GM23248 (cell line): Measurements from ENCODE around the gene MINDY2. TPM values are rescaled to one million over a fixed set of nuclear protein-coding genes. Genes with fewer than 3 reads are reported as not detected.

Source experiments
- DNase-seq: peaks from one replicate; pipeline ENCODE4 v3.0.0-alpha.2; 2015
- H2AFZ ChIP-seq: fragments of 200-600 bp; sonication (generic); 2 replicates; pipeline ENCODE4 v1.6.1; 2016; ENCODE audit warnings: antibody characterized with exemption
- H3F3A ChIP-seq: fragments of 200-600 bp; sonication (generic); 2 replicates; pipeline ENCODE4 v1.6.1; 2016; ENCODE audit warnings: mild to moderate bottlenecking, antibody characterized with exemption, mixed run types; ENCODE audit not compliant: insufficient read depth
- H3K27ac ChIP-seq: fragments of 200-600 bp; sonication (generic); 2 replicates; pipeline ENCODE4 v1.5.1; 2016; ENCODE audit warnings: mild to moderate bottlenecking
- H3K27me3 ChIP-seq: fragments of 200-600 bp; sonication (generic); replicated peaks from 2 replicates; pipeline ENCODE4 v1.6.1; 2016; ENCODE audit warnings: mild to moderate bottlenecking; ENCODE audit not compliant: insufficient read depth
- H3K36me3 ChIP-seq: fragments of 200-600 bp; sonication (generic); 2 replicates; pipeline ENCODE4 v1.6.1; 2016; ENCODE audit warnings: low read depth, mild to moderate bottlenecking
- H3K4me1 ChIP-seq: fragments of 200-600 bp; sonication (generic); 2 replicates; pipeline ENCODE4 v1.6.1; 2016; ENCODE audit warnings: mild to moderate bottlenecking; ENCODE audit not compliant: insufficient read depth
- H3K4me2 ChIP-seq: fragments of 200-600 bp; sonication (generic); one replicate; pipeline ENCODE4 v1.6.1; 2016; ENCODE audit warnings: mild to moderate bottlenecking; ENCODE audit not compliant: unreplicated experiment
- H3K4me3 ChIP-seq: fragments of 200-600 bp; sonication (generic); 2 replicates; pipeline ENCODE4 v1.5.1; 2016; ENCODE audit warnings: mild to moderate bottlenecking
- H3K79me2 ChIP-seq: fragments of 200-600 bp; sonication (generic); 2 replicates; pipeline ENCODE4 v1.6.1; 2016; ENCODE audit warnings: mild to moderate bottlenecking; ENCODE audit not compliant: insufficient read depth
- H3K9ac ChIP-seq: fragments of 200-600 bp; sonication (generic); 2 replicates; pipeline ENCODE4 v1.6.1; 2016; ENCODE audit warnings: mild to moderate bottlenecking
- H3K9me2 ChIP-seq: fragments of 200-600 bp; sonication (generic); 2 replicates; pipeline ENCODE4 v1.6.1; 2016; ENCODE audit warnings: mixed run types, mild to moderate bottlenecking, moderate library complexity; ENCODE audit not compliant: insufficient read depth
- H3K9me3 ChIP-seq: fragments of 200-600 bp; sonication (generic); one replicate; pipeline ENCODE4 v1.6.1; 2017; ENCODE audit warnings: low read depth
- H4K20me1 ChIP-seq: fragments of 200-600 bp; sonication (generic); 2 replicates; pipeline ENCODE4 v1.6.0; 2016; ENCODE audit not compliant: insufficient read depth
- EZH2 ChIP-seq: fragments of 200-600 bp; sonication (generic); IDR thresholded peaks from 2 replicates; pipeline ENCODE4 v1.6.1; 2018; ENCODE audit warnings: antibody characterized with exemption, mild to moderate bottlenecking; ENCODE audit not compliant: insufficient read depth, poor library complexity, severe bottlenecking
- EZH2phosphoT487 ChIP-seq: fragments of 200-600 bp; sonication (generic); IDR thresholded peaks from 2 replicates; pipeline ENCODE4 v1.6.1; 2018; ENCODE audit warnings: antibody characterized with exemption, moderate library complexity, mild to moderate bottlenecking, low read depth; ENCODE audit not compliant: insufficient read depth
- WGBS, 2 experiments: methylation state at CpG; one replicate each; pipeline ENCODE4 v1.1.6; 2015 to 2017; ENCODE audit warnings: low lambda C conversion rate in 2 of 2, low coverage in 1 of 2; ENCODE audit errors: missing lambda C conversion rate in 2 of 2; 5-methylcytosine and 5-hydroxymethylcytosine counted together
- in situ Hi-C: fragments of 300-500 bp; cut with MboI; formaldehyde crosslinking; loops from 2 replicates; pipeline ENCODE4 v1.15.0; 2020
- polyA plus RNA-seq: library from polyadenylated mRNA; unstranded; fragments of >200 nt; fragmentation: Nextera tagmentation; extraction: Ambion mirVana; gene quantifications from 2 replicates; pipeline ENCODE4 v1.2.1, GENCODE V29; 2016
- total RNA-seq: library from RNA; depleted of rRNA; stranded (reverse); fragments of >200 nt; shearing (Covaris generic); gene quantifications from 2 replicates; pipeline ENCODE4 v1.2.3, GENCODE V29; 2014

MINDY2 gene
- total and polyA plus RNA-seq, 2 experiments from 2014 or later: 28.7 to 47.1 TPM

DNA sequence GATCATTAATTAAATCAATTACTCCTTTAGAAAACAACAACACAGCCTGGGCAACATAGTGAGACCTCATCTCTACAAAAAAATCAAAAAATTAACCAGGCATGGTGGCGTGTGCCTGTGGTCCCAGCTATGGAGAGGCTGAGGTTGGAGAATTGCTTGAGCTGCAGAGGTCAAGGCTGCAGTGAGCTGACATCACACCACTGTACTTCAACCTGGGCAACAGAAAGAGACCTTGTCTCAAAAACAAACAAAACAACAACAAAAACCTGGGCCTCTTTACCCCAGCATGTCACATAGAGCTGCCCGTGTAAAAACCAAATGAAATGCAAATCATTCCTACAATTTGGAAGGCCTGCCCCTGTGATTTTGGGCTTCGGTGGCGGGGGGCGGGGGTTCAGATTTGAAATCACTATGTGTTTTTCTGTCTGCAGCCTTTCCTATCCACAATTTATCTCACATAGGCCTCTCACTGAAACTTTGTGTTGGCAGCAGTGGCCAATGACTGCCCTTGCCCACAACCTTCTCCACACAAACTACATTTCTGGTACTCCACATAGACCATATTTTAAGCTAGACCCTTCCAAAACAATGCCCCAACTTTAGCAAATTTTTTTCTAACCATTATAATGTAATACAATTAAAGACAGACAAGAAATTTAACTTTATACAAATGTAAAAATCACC is 28.1 kb upstream of the MINDY2 start:
- Histone ChIP-seq H3F3A (peaks cover 5% of the 10 kb centered on the region), H3K27me3 (no peaks in the 10 kb centered on the region), H3K9ac (no peak overlapping the region), H3K4me3 (no peak overlapping the region), H3K79me2 (peaks cover 100% of the 10 kb centered on the region), H3K4me1 (peaks cover 32% of the 10 kb centered on the region), H3K4me2 (no peak overlapping the region), H3K27ac (no peak overlapping the region), H3K9me2 (no peaks in the 10 kb centered on the region), H3K9me3 (no peaks in the 10 kb centered on the region), H4K20me1 (no peaks in the 10 kb centered on the region; the same call in 1 of the 2 replicates), H2AFZ (no peak overlapping the region), H3K36me3 (no peaks in the 10 kb centered on the region)
- no peak for DNase-seq
- in situ Hi-C loops: no loop called here
- TF ChIP-seq EZH2 (no peak), EZH2phosphoT487 (no peak)
- WGBS, 2 experiments: 93 to 97% methylated on average over 5 of the region's 5 CpGs

DNA sequence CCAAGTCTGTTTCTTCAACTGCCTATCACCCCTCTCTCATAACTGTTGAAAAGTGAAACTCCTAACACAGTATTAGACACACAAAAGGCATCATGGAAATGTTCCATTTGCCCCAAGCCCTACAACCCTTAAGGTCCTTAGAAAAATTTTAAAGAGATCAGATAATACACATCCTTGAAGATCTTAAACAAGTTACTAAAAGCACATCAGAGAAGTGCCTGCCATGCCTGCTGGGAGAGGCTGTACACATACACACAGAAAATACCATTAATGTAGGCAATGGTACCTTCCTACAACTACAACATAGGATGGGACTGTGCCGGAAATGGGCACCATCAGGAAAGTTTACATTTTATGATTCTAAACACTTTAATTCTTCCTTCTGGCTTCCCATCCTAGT is 24.9 kb upstream of the MINDY2 start:
- Histone ChIP-seq H4K20me1 (no peaks in the 10 kb centered on the region; the same call in 1 of the 2 replicates), H3K36me3 (no peaks in the 10 kb centered on the region), H3K27ac (peak overlapping the region; percentile 8; the same call in 1 of the 2 replicates), H2AFZ (no peak overlapping the region), H3K27me3 (no peaks in the 10 kb centered on the region), H3K4me3 (peak overlapping the region; percentile 96), H3K79me2 (peaks cover 79% of the 10 kb centered on the region), H3K9me2 (no peaks in the 10 kb centered on the region), H3K9ac (peak overlapping the region; percentile 98; the same call in 1 of the 2 replicates), H3F3A (peaks cover 18% of the 10 kb centered on the region), H3K9me3 (no peaks in the 10 kb centered on the region), H3K4me1 (peaks cover 22% of the 10 kb centered on the region), H3K4me2 (peak overlapping the region; percentile 88)
- no peak for DNase-seq
- TF ChIP-seq EZH2 (no peak), EZH2phosphoT487 (no peak)
- in situ Hi-C loops: no loop called here
- 97 to 100% methylated on average over 1 of the region's 1 CpG for WGBS, 2 experiments

DNA sequence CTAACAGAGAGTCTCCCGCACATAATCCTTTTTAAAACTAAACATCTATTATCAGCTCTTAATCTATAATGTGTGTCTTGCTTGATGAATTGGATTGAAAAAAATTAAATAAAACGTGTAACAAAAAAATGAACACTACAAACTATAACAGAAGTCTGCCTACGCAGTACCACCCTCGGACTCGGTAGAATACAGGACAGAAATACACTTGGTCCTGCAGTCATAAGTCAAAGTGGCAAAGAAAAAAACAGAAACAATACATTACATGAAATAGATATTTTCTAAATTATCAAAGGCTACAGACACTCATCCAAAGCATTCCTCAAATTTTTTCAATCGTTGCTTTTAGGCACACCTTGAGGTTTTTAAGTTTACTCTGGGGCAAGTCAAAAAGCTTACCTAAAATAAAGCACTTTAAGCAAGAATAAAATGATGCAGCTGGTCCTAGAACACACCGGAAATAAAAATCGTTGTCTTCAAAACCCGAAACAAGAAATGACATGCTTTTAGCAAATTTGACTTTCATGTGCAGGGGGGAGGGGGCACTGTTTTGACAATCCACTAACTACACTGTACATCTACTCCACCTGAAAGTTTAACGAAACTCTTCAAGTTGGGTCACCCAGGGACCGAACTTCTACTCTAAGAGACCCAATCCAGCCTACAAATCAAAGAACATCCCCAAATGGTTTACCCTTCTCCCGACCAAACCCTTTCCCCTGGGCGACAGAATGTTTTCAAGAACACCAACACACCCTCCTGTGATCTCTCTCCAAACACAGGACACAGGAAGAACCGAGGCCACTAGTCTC is 22.9 kb upstream of the MINDY2 start:
- Histone ChIP-seq H4K20me1 (no peaks in the 10 kb centered on the region; the same call in 1 of the 2 replicates), H3K79me2 (peaks cover 58% of the 10 kb centered on the region), H3K9ac (peak overlapping the region; percentile 98), H3K4me2 (peak overlapping the region; percentile 88), H2AFZ (peak overlapping the region; percentile 84), H3F3A (peaks cover 21% of the 10 kb centered on the region), H3K27ac (peak overlapping the region; percentile 99), H3K36me3 (no peaks in the 10 kb centered on the region), H3K27me3 (no peaks in the 10 kb centered on the region), H3K4me1 (peaks cover 18% of the 10 kb centered on the region), H3K9me2 (no peaks in the 10 kb centered on the region), H3K4me3 (peak overlapping the region; percentile 96), H3K9me3 (no peaks in the 10 kb centered on the region)
- in situ Hi-C loops: no loop called here
- TF ChIP-seq EZH2phosphoT487: no peak
- no peak for TF ChIP-seq EZH2
- DNase-seq: peak; percentile 49
- WGBS, 2 experiments: 0 to 2% methylated on average over 14 of the region's 14 CpGs

DNA sequence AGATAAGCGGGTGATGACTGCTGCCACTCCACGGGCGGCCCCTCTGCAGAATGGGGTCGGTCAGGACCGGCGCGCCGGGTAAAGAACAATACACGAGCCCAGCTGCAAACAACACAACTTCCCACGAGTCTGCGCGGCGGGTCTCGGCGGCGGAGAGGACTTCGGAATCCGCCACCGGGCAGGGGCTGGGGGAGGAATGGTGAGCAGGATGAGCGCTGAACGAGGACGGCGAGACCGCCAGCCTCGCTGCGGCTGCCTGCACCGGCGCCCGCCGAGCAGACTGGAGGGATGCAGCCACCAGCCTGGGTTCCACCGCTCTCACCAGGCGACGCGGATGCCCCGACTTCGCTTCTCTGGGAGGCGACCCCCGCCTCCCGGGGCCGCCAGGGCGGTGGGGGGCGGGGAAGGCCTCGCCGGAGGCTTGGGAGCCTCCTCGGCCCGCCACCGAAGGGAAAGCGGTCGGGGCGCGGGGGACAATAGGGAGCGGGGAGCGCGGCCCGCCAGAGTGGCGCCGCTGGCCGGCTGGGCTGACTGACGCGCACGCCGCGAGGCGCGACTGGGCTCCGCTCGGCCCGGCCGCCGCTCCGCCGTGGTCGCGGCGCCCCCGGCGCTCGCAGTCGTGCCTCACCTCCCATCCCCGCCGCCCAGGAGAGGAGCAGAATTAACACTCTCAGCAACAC is 22.1 kb upstream of the MINDY2 start:
- peak; percentile 84 for DNase-seq
- peak overlapping the region; percentile 96 for H3K4me3 ChIP-seq

More for the DNA sequence above, 22.1 kb upstream of the MINDY2 start:
- H3K4me2 ChIP-seq: peak overlapping the region; percentile 88
- H3K36me3 ChIP-seq: no peaks in the 10 kb centered on the region
- in situ Hi-C loops: no loop called here
- TF ChIP-seq EZH2phosphoT487 (no peak), EZH2 (no peak)
- H3F3A ChIP-seq: peaks cover 21% of the 10 kb centered on the region
- H3K9me2 ChIP-seq: no peaks in the 10 kb centered on the region
- H3K4me1 ChIP-seq: peaks cover 18% of the 10 kb centered on the region
- H3K79me2 ChIP-seq: peaks cover 51% of the 10 kb centered on the region
- 1 to 2% methylated on average over 41 to 57 of the region's 81 CpGs for WGBS, 2 experiments
- peak overlapping the region; percentile 99 for H3K27ac ChIP-seq
- no peaks in the 10 kb centered on the region; the same call in 1 of the 2 replicates for H4K20me1 ChIP-seq
- peak overlapping the region; percentile 98 for H3K9ac ChIP-seq
- no peaks in the 10 kb centered on the region for H3K27me3 ChIP-seq
- peak overlapping the region; percentile 84 for H2AFZ ChIP-seq
- no peaks in the 10 kb centered on the region for H3K9me3 ChIP-seq
